SH-SY5Y (cell line): Measurements from ENCODE around the gene PAQR5.

Source experiments
- GATA2 ChIP-seq: IDR thresholded peaks from 2 replicates; pipeline ENCODE4 v1.6.1; 2011; ENCODE audit warnings: mild to moderate bottlenecking, low read depth, low read length
- GATA3 ChIP-seq: IDR thresholded peaks from 2 replicates; pipeline ENCODE4 v1.6.1; 2011; ENCODE audit warnings: low read depth, mild to moderate bottlenecking, low read length, moderate library complexity

Gene PAQR5

GRCh38 chr15:69303337-69304181 is 4.8 kb downstream of the PAQR5 start:
- no peak for TF ChIP-seq GATA3
- no peak for TF ChIP-seq GATA2

GRCh38 chr15:69304182-69304545 is 5.5 kb downstream of the PAQR5 start:
- TF ChIP-seq GATA3 (no peak), GATA2 (no peak)

GRCh38 chr15:69305204-69305931 is 6.7 kb downstream of the PAQR5 start:
- TF ChIP-seq GATA2 (no peak), GATA3 (no peak)

- TF ChIP-seq GATA2: no peak
- TF ChIP-seq GATA3: no peak
Measured at GRCh38 chr15:69305933-69306568, 7.3 kb downstream of the PAQR5 start.

- TF ChIP-seq GATA3 (no peak), GATA2 (no peak)
Measured at GRCh38 chr15:69307939-69308338, 9.2 kb downstream of the PAQR5 start.

GRCh38 chr15:69308949-69309348 is 10.2 kb downstream of the PAQR5 start:
- TF ChIP-seq GATA3: no peak
- no peak for TF ChIP-seq GATA2

GRCh38 chr15:69311319-69311721 is 12.6 kb downstream of the PAQR5 start:
- no peak for TF ChIP-seq GATA3

- TF ChIP-seq GATA2 (no peak), GATA3 (no peak)
Measured at GRCh38 chr15:69313432-69314000, 14.8 kb downstream of the PAQR5 start.

- no peak for TF ChIP-seq GATA3
Measured at GRCh38 chr15:69314131-69314530, 15.4 kb downstream of the PAQR5 start.

GRCh38 chr15:69314736-69315135 is 16.0 kb downstream of the PAQR5 start:
- TF ChIP-seq GATA2 (no peak), GATA3 (no peak)

GRCh38 chr15:69315402-69316110 is 16.8 kb downstream of the PAQR5 start:
- TF ChIP-seq GATA2 (no peak), GATA3 (no peak)

- no peak for TF ChIP-seq GATA3
- TF ChIP-seq GATA2: no peak
Measured at GRCh38 chr15:69316291-69316690, 17.6 kb downstream of the PAQR5 start.

GRCh38 chr15:69317392-69317841 is 18.7 kb downstream of the PAQR5 start:
- TF ChIP-seq GATA2: no peak
- no peak for TF ChIP-seq GATA3

- TF ChIP-seq GATA2 (no peak), GATA3 (no peak)
Measured at GRCh38 chr15:69318033-69318432, 19.3 kb downstream of the PAQR5 start.
